GM21825 (cell line): ENCODE results near the gene KCNJ1.
A peak's percentile ranks its signal among the peaks of the same experiment; 100 is the strongest.

ENCODE experiments used
- ATAC-seq: cut with Tn5 transposase; IDR thresholded peaks from one replicate; pipeline ENCODE4 v1.9.1; 2021; ENCODE audit warnings: mild to moderate bottlenecking, moderate library complexity; ENCODE audit not compliant: unreplicated experiment

Gene KCNJ1

GRCh38 chr11:128867277-128867676 lies at the start of gene KCNJ1:
Gene KCNJ1, minus strand, starts transcription at chr11:128867296. Its CDS starts 27,053 bp downstream, at chr11:128840243.
- ATAC-seq = no peak

- no peak for ATAC-seq
These were observed 49.6 kb upstream of the KCNJ1 start for GRCh38 chr11:128916681-128917080.

GRCh38 chr11:128916037-128916572 lies 49.0 kb upstream of the KCNJ1 start:
- ATAC-seq = no peak

GRCh38 chr11:128915149-128915521 lies 48.0 kb upstream of the KCNJ1 start:
- ATAC-seq = no peak

GRCh38 chr11:128914216-128915148 lies 47.4 kb upstream of the KCNJ1 start:
- no peak for ATAC-seq

- ATAC-seq = no peak
These were observed 46.7 kb upstream of the KCNJ1 start for GRCh38 chr11:128913806-128914205.

- ATAC-seq = no peak
These were observed 44.6 kb upstream of the KCNJ1 start for GRCh38 chr11:128911701-128912100.

GRCh38 chr11:128911239-128911638 lies 44.1 kb upstream of the KCNJ1 start:
- ATAC-seq = no peak

GRCh38 chr11:128910576-128910975 lies 43.5 kb upstream of the KCNJ1 start:
- no peak for ATAC-seq

- ATAC-seq = no peak
These were observed 42.5 kb upstream of the KCNJ1 start for GRCh38 chr11:128909438-128910125.

GRCh38 chr11:128908391-128909246 lies 41.5 kb upstream of the KCNJ1 start:
- no peak for ATAC-seq

- ATAC-seq = no peak
These were observed 40.5 kb upstream of the KCNJ1 start for GRCh38 chr11:128907585-128907984.

- no peak for ATAC-seq
These were observed 39.3 kb upstream of the KCNJ1 start for GRCh38 chr11:128906185-128907050.

GRCh38 chr11:128905345-128906184 lies 38.5 kb upstream of the KCNJ1 start:
- ATAC-seq = peak; percentile 38

- ATAC-seq = peak; percentile 66
These were observed 37.7 kb upstream of the KCNJ1 start for GRCh38 chr11:128904656-128905344.

GRCh38 chr11:128904303-128904655 lies 37.2 kb upstream of the KCNJ1 start:
- no peak for ATAC-seq

- no peak for ATAC-seq
These were observed 36.4 kb upstream of the KCNJ1 start for GRCh38 chr11:128903248-128904061.
